GM12801 (cell line): ENCODE data around the gene TMEM59L.

Source experiments
- TF ChIP-seq, protein P1 (sequence below): IDR thresholded peaks from one replicate; pipeline ENCODE4 v1.5.1; 2011; ENCODE audit warnings: control low read depth; ENCODE audit not compliant: insufficient read length; ENCODE audit errors: extremely low read depth

The TMEM59L gene

GRCh38 chr19:18656337-18657086, 43.8 kb downstream of the TMEM59L start:
- TF ChIP-seq, protein P1, sequence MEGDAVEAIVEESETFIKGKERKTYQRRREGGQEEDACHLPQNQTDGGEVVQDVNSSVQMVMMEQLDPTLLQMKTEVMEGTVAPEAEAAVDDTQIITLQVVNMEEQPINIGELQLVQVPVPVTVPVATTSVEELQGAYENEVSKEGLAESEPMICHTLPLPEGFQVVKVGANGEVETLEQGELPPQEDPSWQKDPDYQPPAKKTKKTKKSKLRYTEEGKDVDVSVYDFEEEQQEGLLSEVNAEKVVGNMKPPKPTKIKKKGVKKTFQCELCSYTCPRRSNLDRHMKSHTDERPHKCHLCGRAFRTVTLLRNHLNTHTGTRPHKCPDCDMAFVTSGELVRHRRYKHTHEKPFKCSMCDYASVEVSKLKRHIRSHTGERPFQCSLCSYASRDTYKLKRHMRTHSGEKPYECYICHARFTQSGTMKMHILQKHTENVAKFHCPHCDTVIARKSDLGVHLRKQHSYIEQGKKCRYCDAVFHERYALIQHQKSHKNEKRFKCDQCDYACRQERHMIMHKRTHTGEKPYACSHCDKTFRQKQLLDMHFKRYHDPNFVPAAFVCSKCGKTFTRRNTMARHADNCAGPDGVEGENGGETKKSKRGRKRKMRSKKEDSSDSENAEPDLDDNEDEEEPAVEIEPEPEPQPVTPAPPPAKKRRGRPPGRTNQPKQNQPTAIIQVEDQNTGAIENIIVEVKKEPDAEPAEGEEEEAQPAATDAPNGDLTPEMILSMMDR: no peak

DNA sequence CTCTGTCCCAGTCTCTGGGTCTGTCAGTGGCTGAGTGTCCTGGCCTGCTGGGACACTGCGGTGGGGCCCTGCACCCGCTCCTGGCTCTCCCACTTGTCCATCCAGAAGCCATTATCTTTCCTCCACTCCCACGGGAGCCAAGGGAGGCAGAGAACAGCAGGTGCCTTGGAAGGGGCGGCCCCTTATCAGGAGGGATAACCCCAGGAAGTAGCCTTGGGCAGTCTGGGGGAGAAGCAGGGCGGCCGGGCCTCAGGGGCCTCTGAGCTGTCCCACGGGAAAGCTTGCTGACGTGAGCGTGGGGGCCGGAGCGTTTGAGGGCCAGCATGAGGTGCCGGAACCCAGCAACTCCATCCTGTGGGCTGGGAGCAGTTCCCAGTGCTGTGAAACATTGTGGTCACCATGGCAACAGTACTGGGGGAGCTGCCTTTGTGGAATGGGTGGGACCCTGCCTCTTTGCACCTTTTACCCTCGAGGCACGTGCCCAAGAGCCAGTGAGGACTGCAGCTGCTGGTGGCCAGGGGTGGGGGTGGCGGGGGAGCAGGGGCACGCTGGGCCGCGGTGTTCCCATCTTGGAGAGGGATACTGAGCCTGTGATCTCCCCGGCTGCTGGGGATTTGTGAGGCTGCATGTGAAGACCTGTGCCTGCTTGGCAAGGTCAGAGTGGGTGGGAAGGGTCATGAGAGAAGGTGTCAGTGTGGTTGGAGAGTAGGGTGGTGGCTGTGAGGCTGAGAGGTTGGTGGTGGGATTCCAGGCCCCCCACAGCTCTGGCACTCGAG, 45.1 kb downstream of the TMEM59L start:
- TF ChIP-seq, protein P1: no peak

DNA sequence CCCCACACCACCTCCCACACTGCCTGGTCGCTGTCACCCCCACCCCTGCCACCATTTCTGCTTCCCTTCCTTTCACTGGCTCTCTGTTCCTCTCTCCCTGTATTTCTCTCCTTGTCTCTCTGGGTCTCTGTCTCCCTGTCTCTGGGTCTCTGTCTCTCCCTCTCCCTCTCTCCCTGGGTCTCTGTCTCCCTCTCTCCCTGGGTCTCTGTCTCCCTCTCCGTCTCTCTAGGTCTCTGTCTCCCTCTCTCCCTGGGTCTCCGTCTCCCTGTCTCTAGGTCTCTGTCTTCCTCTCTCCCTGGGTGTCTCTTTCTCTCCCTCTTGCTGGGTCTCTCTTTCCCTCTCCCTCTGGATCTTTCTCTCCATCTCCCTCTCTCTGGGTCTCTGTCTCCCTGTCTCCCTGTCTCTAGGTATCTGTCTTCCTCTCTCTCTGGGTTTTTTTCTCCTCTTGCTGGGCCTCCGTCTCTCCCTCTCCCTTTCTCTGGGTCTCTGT, 45.7 kb downstream of the TMEM59L start:
- TF ChIP-seq, protein P1: no peak

DNA sequence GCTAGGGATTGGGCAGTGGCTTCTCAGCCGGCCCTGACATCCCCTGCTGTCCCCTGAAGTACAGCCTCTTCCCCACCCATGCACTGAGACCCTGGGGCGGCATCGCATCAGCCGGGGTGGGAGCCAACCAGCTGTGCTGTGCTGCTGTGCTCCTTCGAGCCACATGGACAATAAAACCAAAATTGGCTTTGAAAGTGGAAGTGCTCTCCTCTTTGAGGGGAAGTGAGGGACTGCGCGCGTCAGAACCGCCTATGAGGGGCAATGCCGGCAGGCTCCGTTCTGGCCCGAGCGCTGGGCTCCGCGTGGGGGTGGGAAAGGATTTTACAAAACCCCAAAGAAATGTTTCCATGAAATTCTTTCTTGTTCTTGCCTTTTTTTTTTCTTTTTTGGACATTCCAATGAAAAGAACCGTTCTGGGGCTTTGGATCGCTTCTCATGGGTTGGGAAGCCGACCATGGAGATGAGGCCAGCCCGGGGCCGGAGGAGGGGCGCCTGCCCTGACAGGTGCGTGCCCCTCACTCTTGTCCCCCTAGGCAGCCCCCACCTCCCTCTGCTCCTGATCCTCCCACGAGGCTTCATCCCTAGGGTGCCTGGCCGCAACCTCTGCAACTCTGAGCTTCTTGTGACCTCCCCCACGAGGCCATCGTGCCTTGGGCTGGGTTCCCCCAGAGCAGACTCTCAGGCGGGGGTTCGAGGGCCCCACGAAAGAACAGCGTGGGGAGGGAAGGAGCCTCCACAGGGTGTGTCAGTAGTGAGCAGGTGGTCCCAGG, 46.8 kb downstream of the TMEM59L start:
- TF ChIP-seq, protein P1: no peak

DNA sequence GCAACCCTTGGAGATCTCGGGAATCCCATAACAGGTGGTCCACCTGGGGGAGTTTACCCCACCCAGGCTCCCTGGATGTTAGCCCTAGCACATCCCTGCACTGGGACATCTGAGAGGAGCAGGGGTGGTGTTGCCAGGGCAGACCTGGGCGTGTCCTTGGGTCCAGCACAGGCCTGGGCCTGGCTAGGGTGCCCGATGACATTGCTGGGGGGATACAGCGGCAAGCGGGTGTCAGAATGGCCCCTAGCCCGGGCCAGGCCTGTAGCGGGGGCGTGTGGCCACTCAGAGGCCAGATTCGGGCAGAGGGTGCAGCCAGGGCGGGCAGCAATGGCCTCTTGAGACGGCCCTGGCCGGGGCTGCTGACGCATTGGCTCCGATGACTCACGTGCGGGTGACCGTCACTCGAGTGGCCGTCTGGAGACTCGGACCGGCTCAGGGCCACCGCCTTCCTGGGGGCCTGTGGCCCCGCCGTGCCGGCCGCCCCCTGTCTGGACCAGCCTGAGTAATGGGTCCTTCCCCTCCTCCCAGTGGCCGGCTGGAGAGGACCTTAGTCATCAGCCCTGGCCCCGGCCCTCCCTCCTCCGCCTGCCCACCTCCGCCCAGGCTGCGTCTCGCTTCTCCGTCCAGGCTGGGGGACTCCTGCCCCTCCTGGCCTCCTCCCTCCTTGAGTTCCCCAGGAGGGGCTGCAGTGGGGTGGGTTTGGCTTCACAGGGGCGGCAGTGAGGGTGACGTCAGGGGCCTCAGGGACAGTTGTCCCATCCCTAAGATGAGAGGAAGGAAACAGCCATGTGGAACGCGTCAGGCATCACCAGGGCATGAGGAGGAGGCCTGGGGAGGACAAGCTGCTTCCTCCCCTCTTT, 47.6 kb downstream of the TMEM59L start:
- TF ChIP-seq, protein P1: no peak

DNA sequence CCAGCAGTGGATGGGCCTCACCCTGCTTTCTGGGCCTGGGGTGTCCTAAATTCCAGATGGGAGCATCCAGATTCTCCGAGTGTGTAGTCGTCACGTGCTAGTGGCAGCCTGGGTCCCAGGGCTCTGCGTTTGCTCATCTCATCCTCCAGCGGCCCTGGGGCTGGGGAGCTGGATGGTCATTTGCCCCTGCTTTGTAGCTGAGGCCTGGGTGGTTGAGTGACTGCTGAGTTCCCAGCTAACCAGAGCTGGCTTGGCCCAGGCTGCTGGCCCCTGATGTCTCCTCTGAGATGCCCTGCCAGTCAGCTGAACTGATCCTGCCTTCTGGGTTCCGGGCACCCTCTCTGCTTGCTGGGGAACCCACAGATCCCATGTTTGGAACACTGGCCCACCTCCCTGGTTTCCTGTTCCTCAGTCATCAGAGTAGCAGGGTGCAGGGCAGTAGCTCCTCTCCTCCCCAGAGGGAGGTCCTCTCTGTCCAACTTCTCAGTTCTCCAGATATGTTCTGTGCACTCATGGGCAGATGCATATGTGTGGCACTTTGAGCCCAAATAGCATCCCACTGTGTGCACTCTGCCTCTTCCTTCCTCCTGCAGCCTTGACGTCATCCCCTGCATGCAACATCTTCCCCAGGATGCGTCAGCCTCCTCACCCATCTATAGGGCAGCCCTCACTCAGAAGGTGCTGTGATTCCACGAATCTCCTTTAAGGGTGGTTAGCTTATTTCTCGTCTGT, 48.4 kb downstream of the TMEM59L start:
- TF ChIP-seq, protein P1: no peak
